Ectodermal cell (in vitro differentiated cells): ENCODE measurements around the gene FBXO31.

Source experiments
- H3K27ac ChIP-seq: 2 replicates; pipeline ENCODE4 v1.7.0; 2013; ENCODE audit warnings: mild to moderate bottlenecking, low read depth, low read length; ENCODE audit not compliant: insufficient read depth, poor library complexity, severe bottlenecking
- H3K27me3 ChIP-seq: 2 replicates; pipeline ENCODE4 v1.7.0; 2013; ENCODE audit warnings: mild to moderate bottlenecking, low read length; ENCODE audit not compliant: insufficient read depth, control insufficient read depth, poor library complexity, severe bottlenecking
- H3K36me3 ChIP-seq: one replicate; pipeline ENCODE4 v1.7.0; 2013; ENCODE audit warnings: low read length; ENCODE audit not compliant: control insufficient read depth, insufficient read depth
- H3K4me1 ChIP-seq: one replicate; pipeline ENCODE4 v1.7.0; 2013; ENCODE audit warnings: low read length; ENCODE audit not compliant: control insufficient read depth, insufficient read depth
- H3K4me3 ChIP-seq: 2 replicates; pipeline ENCODE4 v1.7.0; 2013; ENCODE audit warnings: low read depth, low read length, control low read depth; ENCODE audit not compliant: insufficient read depth
- H3K9me3 ChIP-seq: 2 replicates; pipeline ENCODE4 v1.7.0; 2013; ENCODE audit warnings: mild to moderate bottlenecking, low read length, moderate library complexity; ENCODE audit not compliant: control insufficient read depth
- WGBS, 2 experiments: methylation state at CpG; one replicate each; pipeline ENCODE4 v1.1.7; 2013; ENCODE audit warnings: missing lambda C conversion rate in 2 of 2; 5-methylcytosine and 5-hydroxymethylcytosine counted together

FBXO31 gene

GRCh38 chr16:87327798-87328495, 55.6 kb downstream of the FBXO31 start:
- no peak overlapping the region for H3K27ac ChIP-seq
- no peak overlapping the region for H3K4me3 ChIP-seq
- H3K36me3 ChIP-seq = no peaks in the 10 kb centered on the region
- H3K4me1 ChIP-seq = no peaks in the 10 kb centered on the region
- no peaks in the 10 kb centered on the region for H3K9me3 ChIP-seq
- no peaks in the 10 kb centered on the region for H3K27me3 ChIP-seq
- 89 to 90% methylated on average over 19 of the region's 19 CpGs for WGBS, 2 experiments

- H3K4me1 ChIP-seq = no peaks in the 10 kb centered on the region
- 93 to 94% methylated on average over 11 of the region's 11 CpGs for WGBS, 2 experiments
- H3K27me3 ChIP-seq = no peaks in the 10 kb centered on the region
- no peaks in the 10 kb centered on the region for H3K36me3 ChIP-seq
- H3K4me3 ChIP-seq = no peak overlapping the region
- no peaks in the 10 kb centered on the region for H3K9me3 ChIP-seq
- H3K27ac ChIP-seq = no peak overlapping the region
Measured at GRCh38 chr16:87326151-87326571, 57.4 kb downstream of the FBXO31 start.

- Histone ChIP-seq H3K27me3 (no peaks in the 10 kb centered on the region), H3K27ac (no peak overlapping the region), H3K4me1 (no peaks in the 10 kb centered on the region), H3K4me3 (no peak overlapping the region), H3K36me3 (no peaks in the 10 kb centered on the region), H3K9me3 (no peaks in the 10 kb centered on the region)
- 91 to 92% methylated on average over 15 of the region's 15 CpGs for WGBS, 2 experiments
Measured at GRCh38 chr16:87325423-87325858, 58.1 kb downstream of the FBXO31 start.

GRCh38 chr16:87324411-87325275, 58.9 kb downstream of the FBXO31 start:
- H3K27me3 ChIP-seq = no peaks in the 10 kb centered on the region
- H3K4me1 ChIP-seq = no peaks in the 10 kb centered on the region
- no peaks in the 10 kb centered on the region for H3K36me3 ChIP-seq
- WGBS, 2 experiments = 67 to 68% methylated on average over 28 of the region's 28 CpGs
- no peaks in the 10 kb centered on the region for H3K9me3 ChIP-seq
- H3K27ac ChIP-seq = no peak overlapping the region
- no peak overlapping the region for H3K4me3 ChIP-seq

- 94% methylated on average over 21 of the region's 21 CpGs for WGBS, 2 experiments
- H3K9me3 ChIP-seq = no peaks in the 10 kb centered on the region
- no peak overlapping the region for H3K27ac ChIP-seq
- H3K36me3 ChIP-seq = no peaks in the 10 kb centered on the region
- H3K27me3 ChIP-seq = no peaks in the 10 kb centered on the region
- H3K4me1 ChIP-seq = no peaks in the 10 kb centered on the region
- H3K4me3 ChIP-seq = no peak overlapping the region
Measured at GRCh38 chr16:87323727-87324410, 59.7 kb downstream of the FBXO31 start.

GRCh38 chr16:87322833-87323726, 60.5 kb downstream of the FBXO31 start:
- 94 to 95% methylated on average over 35 of the region's 35 CpGs for WGBS, 2 experiments
- H3K4me1 ChIP-seq = no peaks in the 10 kb centered on the region
- no peak overlapping the region for H3K27ac ChIP-seq
- H3K4me3 ChIP-seq = no peak overlapping the region
- H3K36me3 ChIP-seq = no peaks in the 10 kb centered on the region
- H3K27me3 ChIP-seq = no peaks in the 10 kb centered on the region
- H3K9me3 ChIP-seq = no peaks in the 10 kb centered on the region

GRCh38 chr16:87322360-87322759, 61.2 kb downstream of the FBXO31 start:
- H3K4me1 ChIP-seq = no peaks in the 10 kb centered on the region
- no peaks in the 10 kb centered on the region for H3K36me3 ChIP-seq
- H3K4me3 ChIP-seq = no peak overlapping the region
- 91 to 93% methylated on average over 9 of the region's 9 CpGs for WGBS, 2 experiments
- H3K27ac ChIP-seq = no peak overlapping the region
- no peaks in the 10 kb centered on the region for H3K27me3 ChIP-seq
- H3K9me3 ChIP-seq = no peaks in the 10 kb centered on the region

GRCh38 chr16:87321336-87322107, 62.1 kb downstream of the FBXO31 start:
- Histone ChIP-seq H3K9me3 (no peaks in the 10 kb centered on the region), H3K27me3 (no peaks in the 10 kb centered on the region), H3K4me3 (no peak overlapping the region), H3K4me1 (no peaks in the 10 kb centered on the region), H3K36me3 (no peaks in the 10 kb centered on the region), H3K27ac (no peak overlapping the region)
- 88 to 91% methylated on average over 20 of the region's 20 CpGs for WGBS, 2 experiments
